ENCODE measurements around the gene ABCA7. TPM values are rescaled to one million over a fixed set of nuclear protein-coding genes. Genes with fewer than 3 reads are reported as not detected.

ABCA7 gene
- total RNA-seq, 1 experiment from 2014 or later: 91.4 TPM

GRCh38 chr19:1112268-1113029 is 72.5 kb downstream of the ABCA7 start:
- Histone ChIP-seq H3K27me3 (ENCODE audit: insufficient read depth, low read length) (no peaks in the 10 kb centered on the region), H3K79me2 (ENCODE audit: insufficient read depth, low read length) (no peaks in the 10 kb centered on the region), H3K9me3 (ENCODE audit: control insufficient read depth in 1 of 2, insufficient read depth in 1 of 2, low read depth in 1 of 2, low read length in 2 of 2) (no peaks in the 10 kb centered on the region), H3K27ac (ENCODE audit: low read depth, low read length) (peak overlapping the region; percentile 59; the same call in 1 of the 2 replicates), H3K4me2 (ENCODE audit: low read length) (no peak overlapping the region), H4K20me1 (ENCODE audit: insufficient read depth) (no peaks in the 10 kb centered on the region), H3K36me3 (ENCODE audit: control insufficient read depth in 1 of 2, insufficient read depth in 2 of 2, low read length in 2 of 2) (peaks cover 0 to 14% of the 10 kb centered on the region in 2 experiments; a peak in 2 of 4 replicates), H2AFZ (ENCODE audit: low read depth, low read length, poor library complexity, severe bottlenecking) (no peak overlapping the region), H3K4me3 (replicated peaks in 1 of 2; ENCODE audit: low read depth in 1 of 2, low read length in 2 of 2) (no peak overlapping the region), H3K4me1 (ENCODE audit: control insufficient read depth in 1 of 2, insufficient read depth in 2 of 2, low read length in 2 of 2) (peaks cover 16 to 28% of the 10 kb centered on the region in 2 experiments), H3K9ac (ENCODE audit: low read length) (0 out of 2 replicates have a peak overlapping the region, but pooled peaks have one; percentile 11), H3K9me2 (ENCODE audit: insufficient read depth) (no peaks in the 10 kb centered on the region)
- ChIA-PET CTCF (interaction anchor here (0.7 to 2.3 kb wide), 13 partner anchors 8 to 129 kb away, joined by 3 to 36 read pairs (median 7); partner anchors contain the start of genes ATP5F1D and GPX4), POLR2A (interaction anchor here (0.8 to 1.6 kb wide), 4 partner anchors 9 to 157 kb away, joined by 3 to 10 read pairs (median 4); partner anchors contain the start of genes CIRBP and GPX4), RAD21 (ENCODE audit: low non-redundant PET in 1 of 2, low total read pairs in 2 of 2, uncharacterized antibody in 2 of 2, unreplicated experiment in 2 of 2) (interaction anchor here (0.6 to 1.1 kb wide), 3 partner anchors 11 to 82 kb away, joined by 3 to 5 read pairs (median 5); no protein-coding TSS in a partner anchor)
- no peak for DNase-seq (ENCODE audit: low read depth, low spot score)
- peak; percentile 42 for ATAC-seq
- TF ChIP-seq ZFX (IDR thresholded peaks at IDR 0.05) (peak; percentile 70; the same call in 1 of the 2 replicates), SRF (IDR thresholded peaks at IDR 0.05; ENCODE audit: low read depth) (no peak), EZH2 (IDR thresholded peaks at IDR 0.05) (no peak)
- BruUV-seq (replicated peaks): no TSS peak
- intact Hi-C loops (cut with micrococcal nuclease): loop anchor here (5.0 kb wide), 1 partner anchor 80 kb away; no protein-coding TSS in a partner anchor

- no peaks in the 10 kb centered on the region for H3K27me3 ChIP-seq (ENCODE audit: insufficient read depth, low read length)
- no peaks in the 10 kb centered on the region for H3K9me3 ChIP-seq (ENCODE audit: control insufficient read depth in 1 of 2, insufficient read depth in 1 of 2, low read depth in 1 of 2, low read length in 2 of 2)
- no peaks in the 10 kb centered on the region for H3K79me2 ChIP-seq (ENCODE audit: insufficient read depth, low read length)
- peak; percentile 80 for DNase-seq (ENCODE audit: low read depth, low spot score)
- peak overlapping the region; percentile 39 for H3K9ac ChIP-seq (ENCODE audit: low read length)
- H3K9me2 ChIP-seq (ENCODE audit: insufficient read depth): no peaks in the 10 kb centered on the region
- BruUV-seq (replicated peaks): no TSS peak
- peak; percentile 77 for ATAC-seq
- H3K4me3 ChIP-seq (replicated peaks in 1 of 2; ENCODE audit: low read depth in 1 of 2, low read length in 2 of 2): no peak overlapping the region
- no peak overlapping the region for H2AFZ ChIP-seq (ENCODE audit: low read depth, low read length, poor library complexity, severe bottlenecking)
- H3K4me1 ChIP-seq (ENCODE audit: control insufficient read depth in 1 of 2, insufficient read depth in 2 of 2, low read length in 2 of 2): peaks cover 16 to 25% of the 10 kb centered on the region in 2 experiments
- H3K27ac ChIP-seq (ENCODE audit: low read depth, low read length): peak overlapping the region; percentile 59; the same call in 1 of the 2 replicates
- RAD21 ChIA-PET (ENCODE audit: low non-redundant PET in 1 of 2, low total read pairs in 2 of 2, uncharacterized antibody in 2 of 2, unreplicated experiment in 2 of 2): interaction anchor here (0.6 to 1.1 kb wide), 10 partner anchors 10 to 125 kb away, joined by 3 to 10 read pairs (median 4); no protein-coding TSS in a partner anchor
- H3K36me3 ChIP-seq (ENCODE audit: control insufficient read depth in 1 of 2, insufficient read depth in 2 of 2, low read length in 2 of 2): peaks cover 0 to 10% of the 10 kb centered on the region in 2 experiments; a peak in 2 of 4 replicates
- intact Hi-C loops (cut with micrococcal nuclease): loop anchor here (5.0 kb wide), 1 partner anchor 79 kb away; no protein-coding TSS in a partner anchor
- H3K4me2 ChIP-seq (ENCODE audit: low read length): peak overlapping the region; percentile 66
- POLR2A ChIA-PET: interaction anchor here (0.7 to 1.6 kb wide), 7 partner anchors 10 to 156 kb away, joined by 3 to 10 read pairs (median 4); partner anchors contain the start of genes CIRBP and GPX4
- CTCF ChIA-PET: interaction anchor here (0.6 to 2.3 kb wide), 26 partner anchors 9 to 131 kb away, joined by 3 to 36 read pairs (median 5); partner anchors contain the start of genes ATP5F1D and GPX4
- H4K20me1 ChIP-seq (ENCODE audit: insufficient read depth): no peaks in the 10 kb centered on the region
- TF ChIP-seq YY1 (IDR thresholded peaks at IDR 0.05; ENCODE audit: extremely low read depth, insufficient replicate concordance, low read depth, low read length) (no peak), ZFX (IDR thresholded peaks at IDR 0.05) (peak; percentile 7; the same call in 1 of the 2 replicates), CEBPB (IDR thresholded peaks at IDR 0.05; ENCODE audit: low read depth) (no peak), SP1 (IDR thresholded peaks at IDR 0.05; ENCODE audit: low read depth) (peak; percentile 49), CBX3 (IDR thresholded peaks at IDR 0.05; ENCODE audit: low read depth) (no peak), EGR1 (IDR thresholded peaks at IDR 0.05; ENCODE audit: low read depth) (peak; percentile 74; the same call in 1 of the 2 replicates)
- TF ChIP-seq, protein P1, sequence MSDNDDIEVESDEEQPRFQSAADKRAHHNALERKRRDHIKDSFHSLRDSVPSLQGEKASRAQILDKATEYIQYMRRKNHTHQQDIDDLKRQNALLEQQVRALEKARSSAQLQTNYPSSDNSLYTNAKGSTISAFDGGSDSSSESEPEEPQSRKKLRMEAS (IDR thresholded peaks at IDR 0.05): no peak
- TF ChIP-seq, protein P2, sequence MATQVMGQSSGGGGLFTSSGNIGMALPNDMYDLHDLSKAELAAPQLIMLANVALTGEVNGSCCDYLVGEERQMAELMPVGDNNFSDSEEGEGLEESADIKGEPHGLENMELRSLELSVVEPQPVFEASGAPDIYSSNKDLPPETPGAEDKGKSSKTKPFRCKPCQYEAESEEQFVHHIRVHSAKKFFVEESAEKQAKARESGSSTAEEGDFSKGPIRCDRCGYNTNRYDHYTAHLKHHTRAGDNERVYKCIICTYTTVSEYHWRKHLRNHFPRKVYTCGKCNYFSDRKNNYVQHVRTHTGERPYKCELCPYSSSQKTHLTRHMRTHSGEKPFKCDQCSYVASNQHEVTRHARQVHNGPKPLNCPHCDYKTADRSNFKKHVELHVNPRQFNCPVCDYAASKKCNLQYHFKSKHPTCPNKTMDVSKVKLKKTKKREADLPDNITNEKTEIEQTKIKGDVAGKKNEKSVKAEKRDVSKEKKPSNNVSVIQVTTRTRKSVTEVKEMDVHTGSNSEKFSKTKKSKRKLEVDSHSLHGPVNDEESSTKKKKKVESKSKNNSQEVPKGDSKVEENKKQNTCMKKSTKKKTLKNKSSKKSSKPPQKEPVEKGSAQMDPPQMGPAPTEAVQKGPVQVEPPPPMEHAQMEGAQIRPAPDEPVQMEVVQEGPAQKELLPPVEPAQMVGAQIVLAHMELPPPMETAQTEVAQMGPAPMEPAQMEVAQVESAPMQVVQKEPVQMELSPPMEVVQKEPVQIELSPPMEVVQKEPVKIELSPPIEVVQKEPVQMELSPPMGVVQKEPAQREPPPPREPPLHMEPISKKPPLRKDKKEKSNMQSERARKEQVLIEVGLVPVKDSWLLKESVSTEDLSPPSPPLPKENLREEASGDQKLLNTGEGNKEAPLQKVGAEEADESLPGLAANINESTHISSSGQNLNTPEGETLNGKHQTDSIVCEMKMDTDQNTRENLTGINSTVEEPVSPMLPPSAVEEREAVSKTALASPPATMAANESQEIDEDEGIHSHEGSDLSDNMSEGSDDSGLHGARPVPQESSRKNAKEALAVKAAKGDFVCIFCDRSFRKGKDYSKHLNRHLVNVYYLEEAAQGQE (IDR thresholded peaks at IDR 0.05; ENCODE audit: low read depth): no peak
- TF ChIP-seq, protein P3, sequence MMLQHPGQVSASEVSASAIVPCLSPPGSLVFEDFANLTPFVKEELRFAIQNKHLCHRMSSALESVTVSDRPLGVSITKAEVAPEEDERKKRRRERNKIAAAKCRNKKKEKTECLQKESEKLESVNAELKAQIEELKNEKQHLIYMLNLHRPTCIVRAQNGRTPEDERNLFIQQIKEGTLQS (IDR thresholded peaks at IDR 0.05): no peak
These were observed 73.4 kb downstream of the ABCA7 start for GRCh38 chr19:1113030-1113985.

All from HCT116 (cell line).